Adipocyte (in vitro differentiated cells): ENCODE data around the gene CALHM6.

Experiments
- DNase-seq: peaks from one replicate; pipeline ENCODE4 v3.0.0-alpha.2; 2015; ENCODE audit warnings: low read depth
- H3K27me3 ChIP-seq: replicated peaks from 2 replicates; pipeline ENCODE4 v1.7.0; 2013; ENCODE audit warnings: mild to moderate bottlenecking, low read length, moderate library complexity; ENCODE audit not compliant: control insufficient read depth, insufficient read depth
- H3K36me3 ChIP-seq: 2 replicates; pipeline ENCODE4 v1.7.0; 2013; ENCODE audit warnings: low read length, mild to moderate bottlenecking, moderate library complexity; ENCODE audit not compliant: control insufficient read depth, insufficient read depth, severe bottlenecking
- H3K4me1 ChIP-seq: 2 replicates; pipeline ENCODE4 v1.7.0; 2013; ENCODE audit warnings: mild to moderate bottlenecking, low read length, moderate library complexity; ENCODE audit not compliant: control insufficient read depth, insufficient read depth
- H3K4me3 ChIP-seq: 2 replicates; pipeline ENCODE4 v1.7.0; 2013; ENCODE audit warnings: mild to moderate bottlenecking, low read length, moderate library complexity
- H3K9ac ChIP-seq: 2 replicates; pipeline ENCODE4 v1.7.0; 2013; ENCODE audit warnings: mild to moderate bottlenecking, low read length, moderate library complexity
- H3K9me3 ChIP-seq: 2 replicates; pipeline ENCODE4 v1.7.0; 2013; ENCODE audit warnings: mild to moderate bottlenecking, low read length, moderate library complexity; ENCODE audit not compliant: control insufficient read depth

The CALHM6 gene

GRCh38 chr6:116446399-116446798 lies 14.8 kb upstream of the CALHM6 start:
- peak; percentile 37 for DNase-seq

GRCh38 chr6:116447052-116447451 lies 14.1 kb upstream of the CALHM6 start:
- Histone ChIP-seq H3K36me3 (no peaks in the 10 kb centered on the region), H3K9me3 (no peaks in the 10 kb centered on the region), H3K4me3 (peak overlapping the region; percentile 65), H3K4me1 (peaks cover 39% of the 10 kb centered on the region), H3K27me3 (no peaks in the 10 kb centered on the region), H3K9ac (peak overlapping the region; percentile 54)
- peak; percentile 56 for DNase-seq

More at GRCh38 chr6:116446399-116446798, 14.8 kb upstream of the CALHM6 start:
- no peak overlapping the region for H3K9ac ChIP-seq
- H3K4me1 ChIP-seq, result peaks cover 39% of the 10 kb centered on the region
- no peaks in the 10 kb centered on the region for H3K27me3 ChIP-seq
- no peak overlapping the region for H3K4me3 ChIP-seq
- no peaks in the 10 kb centered on the region for H3K9me3 ChIP-seq
- no peaks in the 10 kb centered on the region for H3K36me3 ChIP-seq

GRCh38 chr6:116447496-116448011 lies 13.6 kb upstream of the CALHM6 start:
- H3K9ac ChIP-seq, result peak overlapping the region; percentile 72

GRCh38 chr6:116449565-116449964 lies 11.6 kb upstream of the CALHM6 start:
- H3K4me1 ChIP-seq, result peaks cover 29% of the 10 kb centered on the region
- no peaks in the 10 kb centered on the region for H3K9me3 ChIP-seq
- H3K4me3 ChIP-seq, result no peak overlapping the region
- DNase-seq, result no peak
- no peak overlapping the region for H3K9ac ChIP-seq
- H3K36me3 ChIP-seq, result no peaks in the 10 kb centered on the region
- H3K27me3 ChIP-seq, result no peaks in the 10 kb centered on the region

More at GRCh38 chr6:116447496-116448011, 13.6 kb upstream of the CALHM6 start:
- H3K36me3 ChIP-seq, result no peaks in the 10 kb centered on the region
- peak overlapping the region; percentile 65 for H3K4me3 ChIP-seq
- H3K9me3 ChIP-seq, result no peaks in the 10 kb centered on the region
- peak; percentile 95 for DNase-seq
- H3K27me3 ChIP-seq, result no peaks in the 10 kb centered on the region
- H3K4me1 ChIP-seq, result peaks cover 39% of the 10 kb centered on the region

- H3K4me1 ChIP-seq, result peaks cover 22% of the 10 kb centered on the region
- no peak overlapping the region for H3K9ac ChIP-seq
- no peaks in the 10 kb centered on the region for H3K9me3 ChIP-seq
- H3K4me3 ChIP-seq, result no peak overlapping the region
- H3K27me3 ChIP-seq, result no peaks in the 10 kb centered on the region
- no peak for DNase-seq
- H3K36me3 ChIP-seq, result no peaks in the 10 kb centered on the region
Measured at GRCh38 chr6:116450185-116450710, 10.9 kb upstream of the CALHM6 start.

- Histone ChIP-seq H3K27me3 (no peaks in the 10 kb centered on the region), H3K9me3 (no peaks in the 10 kb centered on the region), H3K9ac (no peak overlapping the region), H3K4me3 (no peak overlapping the region), H3K4me1 (peaks cover 21% of the 10 kb centered on the region), H3K36me3 (no peaks in the 10 kb centered on the region)
- no peak for DNase-seq
Measured at GRCh38 chr6:116450769-116451740, 10.1 kb upstream of the CALHM6 start.

- no peak for DNase-seq
- H3K36me3 ChIP-seq, result no peaks in the 10 kb centered on the region
Measured at GRCh38 chr6:116451916-116452315, 9.3 kb upstream of the CALHM6 start.

GRCh38 chr6:116452531-116452930 lies 8.6 kb upstream of the CALHM6 start:
- Histone ChIP-seq H3K4me1 (peaks cover 9% of the 10 kb centered on the region), H3K9me3 (no peaks in the 10 kb centered on the region), H3K36me3 (no peaks in the 10 kb centered on the region), H3K9ac (no peak overlapping the region), H3K27me3 (no peaks in the 10 kb centered on the region), H3K4me3 (no peak overlapping the region)
- no peak for DNase-seq

More at GRCh38 chr6:116451916-116452315, 9.3 kb upstream of the CALHM6 start:
- peaks cover 14% of the 10 kb centered on the region for H3K4me1 ChIP-seq
- no peaks in the 10 kb centered on the region for H3K9me3 ChIP-seq
- no peak overlapping the region for H3K4me3 ChIP-seq
- no peak overlapping the region for H3K9ac ChIP-seq
- no peaks in the 10 kb centered on the region for H3K27me3 ChIP-seq

GRCh38 chr6:116456106-116456505 lies 5.1 kb upstream of the CALHM6 start:
- Histone ChIP-seq H3K4me1 (no peaks in the 10 kb centered on the region), H3K9me3 (no peaks in the 10 kb centered on the region), H3K36me3 (no peaks in the 10 kb centered on the region), H3K27me3 (no peaks in the 10 kb centered on the region), H3K9ac (no peak overlapping the region), H3K4me3 (no peak overlapping the region)
- no peak for DNase-seq

- Histone ChIP-seq H3K27me3 (no peaks in the 10 kb centered on the region), H3K4me3 (no peak overlapping the region), H3K4me1 (no peaks in the 10 kb centered on the region), H3K9ac (no peak overlapping the region), H3K36me3 (no peaks in the 10 kb centered on the region), H3K9me3 (no peaks in the 10 kb centered on the region)
- no peak for DNase-seq
Measured at GRCh38 chr6:116456927-116457326, 4.2 kb upstream of the CALHM6 start.

- DNase-seq, result no peak
- no peaks in the 10 kb centered on the region for H3K9me3 ChIP-seq
- peaks cover 5% of the 10 kb centered on the region for H3K4me1 ChIP-seq
- no peak overlapping the region for H3K4me3 ChIP-seq
- H3K9ac ChIP-seq, result no peak overlapping the region
- no peaks in the 10 kb centered on the region for H3K36me3 ChIP-seq
- no peaks in the 10 kb centered on the region for H3K27me3 ChIP-seq
Measured at GRCh38 chr6:116458264-116458663, 2.9 kb upstream of the CALHM6 start.
